ENCODE results near the gene SLC15A2. TPM values are rescaled to one million over a fixed set of nuclear protein-coding genes. Genes with fewer than 3 reads are reported as not detected.

SLC15A2 gene
- total and polyA plus RNA-seq, 7 donors = 0.46 to 2.1 (median 1.1) TPM

DNA sequence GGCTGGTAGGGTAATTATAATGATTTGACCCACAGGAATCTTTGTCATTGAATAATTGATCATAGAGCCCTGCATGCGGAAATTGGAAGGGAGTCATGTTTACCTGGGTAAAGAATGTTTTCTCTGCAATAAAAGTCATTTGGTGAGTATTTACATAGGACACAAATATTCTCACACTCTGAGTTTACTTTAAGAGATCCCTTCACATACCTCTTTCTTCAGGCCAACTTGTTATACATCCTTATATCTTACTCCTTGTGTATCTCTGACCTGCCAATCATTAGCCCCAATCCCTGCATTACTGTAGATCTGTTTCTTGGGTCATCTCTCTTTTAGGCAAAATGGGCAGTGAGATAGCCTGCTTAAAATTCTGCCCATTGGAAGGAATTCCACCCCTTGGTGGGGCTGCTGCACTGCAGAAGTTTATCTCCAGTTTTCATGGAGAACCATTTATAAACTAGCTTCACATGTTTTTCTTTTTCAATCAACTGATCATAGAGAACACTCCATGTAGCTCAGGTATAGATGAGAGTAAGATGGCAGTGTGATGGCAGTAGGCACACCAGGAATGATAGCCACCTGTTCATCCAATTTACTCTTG, 81.6 kb downstream of the SLC15A2 start:
- Histone ChIP-seq H3K27ac (no peak overlapping the region), H3K4me3 (no peak overlapping the region), H3K4me1 (no peaks in the 10 kb centered on the region), H3K27me3 (no peaks in the 10 kb centered on the region), H3K36me3 (no peaks in the 10 kb centered on the region), H3K9me3 (peaks cover 0 to 5% (median under 1%) of the 10 kb centered on the region in 4 donors)
- DNase-seq = no peak
- 47 to 92% methylated on average over 1 of the region's 1 CpG for WGBS, 2 donors
- intact Hi-C loops (cut with DNase I) = no loop called here
- no peak for TF ChIP-seq POLR2A (IDR thresholded peaks at IDR 0.05)
- TF ChIP-seq POLR2AphosphoS5 (IDR thresholded peaks at IDR 0.05) = no peak
- TF ChIP-seq, protein P1, sequence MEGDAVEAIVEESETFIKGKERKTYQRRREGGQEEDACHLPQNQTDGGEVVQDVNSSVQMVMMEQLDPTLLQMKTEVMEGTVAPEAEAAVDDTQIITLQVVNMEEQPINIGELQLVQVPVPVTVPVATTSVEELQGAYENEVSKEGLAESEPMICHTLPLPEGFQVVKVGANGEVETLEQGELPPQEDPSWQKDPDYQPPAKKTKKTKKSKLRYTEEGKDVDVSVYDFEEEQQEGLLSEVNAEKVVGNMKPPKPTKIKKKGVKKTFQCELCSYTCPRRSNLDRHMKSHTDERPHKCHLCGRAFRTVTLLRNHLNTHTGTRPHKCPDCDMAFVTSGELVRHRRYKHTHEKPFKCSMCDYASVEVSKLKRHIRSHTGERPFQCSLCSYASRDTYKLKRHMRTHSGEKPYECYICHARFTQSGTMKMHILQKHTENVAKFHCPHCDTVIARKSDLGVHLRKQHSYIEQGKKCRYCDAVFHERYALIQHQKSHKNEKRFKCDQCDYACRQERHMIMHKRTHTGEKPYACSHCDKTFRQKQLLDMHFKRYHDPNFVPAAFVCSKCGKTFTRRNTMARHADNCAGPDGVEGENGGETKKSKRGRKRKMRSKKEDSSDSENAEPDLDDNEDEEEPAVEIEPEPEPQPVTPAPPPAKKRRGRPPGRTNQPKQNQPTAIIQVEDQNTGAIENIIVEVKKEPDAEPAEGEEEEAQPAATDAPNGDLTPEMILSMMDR (IDR thresholded peaks at IDR 0.05) = no peak

DNA sequence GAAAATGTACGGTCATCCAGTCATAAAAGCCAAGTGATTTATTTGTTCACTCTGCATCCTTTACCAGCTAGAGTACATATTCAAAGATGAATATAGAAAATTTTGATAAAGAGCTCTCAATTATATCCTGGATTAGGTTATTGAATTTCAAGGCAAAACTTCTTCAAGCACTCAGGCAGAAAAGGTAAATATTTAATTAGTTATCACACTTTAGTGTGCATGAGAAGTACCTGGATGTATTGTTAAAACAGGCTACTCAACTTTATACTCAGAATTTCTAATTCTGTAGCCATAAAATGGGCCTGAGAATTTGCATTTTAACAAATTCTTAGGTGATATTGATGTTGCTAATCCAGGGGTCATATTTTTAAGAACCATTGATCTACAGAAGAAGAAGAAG, 82.5 kb downstream of the SLC15A2 start:
- TF ChIP-seq POLR2A (IDR thresholded peaks at IDR 0.05) (no peak), EP300 (IDR thresholded peaks at IDR 0.05) (no peak), POLR2AphosphoS5 (IDR thresholded peaks at IDR 0.05) (no peak)
- TF ChIP-seq, protein P1 (IDR thresholded peaks at IDR 0.05) = no peak
- no peaks in the 10 kb centered on the region for H3K4me1 ChIP-seq
- no peak for DNase-seq
- 14 to 60% methylated on average over 1 of the region's 1 CpG for WGBS, 2 donors
- no peak overlapping the region for H3K27ac ChIP-seq
- no peaks in the 10 kb centered on the region for H3K27me3 ChIP-seq
- no peak overlapping the region for H3K4me3 ChIP-seq
- no peaks in the 10 kb centered on the region for H3K36me3 ChIP-seq
- intact Hi-C loops (cut with DNase I) = no loop called here
- peaks cover 0 to 5% (median under 1%) of the 10 kb centered on the region in 4 donors for H3K9me3 ChIP-seq

- Histone ChIP-seq H3K4me1 (no peaks in the 10 kb centered on the region), H3K4me3 (no peak overlapping the region), H3K36me3 (no peaks in the 10 kb centered on the region), H3K9me3 (peaks cover 0 to 8% (median 6%) of the 10 kb centered on the region in 4 donors), H3K27ac (no peak overlapping the region), H3K27me3 (no peaks in the 10 kb centered on the region)
- no peak for DNase-seq
- intact Hi-C loops (cut with DNase I) = no loop called here
- 81 to 83% methylated on average over 2 of the region's 2 CpGs for WGBS, 2 donors
- TF ChIP-seq, protein P1 (IDR thresholded peaks at IDR 0.05) = no peak
- TF ChIP-seq POLR2AphosphoS5 (IDR thresholded peaks at IDR 0.05) (no peak), EP300 (IDR thresholded peaks at IDR 0.05) (no peak), POLR2A (IDR thresholded peaks at IDR 0.05) (no peak)
Observed at GRCh38 chr3:121979246-121979645, 85.0 kb downstream of the SLC15A2 start.

DNA sequence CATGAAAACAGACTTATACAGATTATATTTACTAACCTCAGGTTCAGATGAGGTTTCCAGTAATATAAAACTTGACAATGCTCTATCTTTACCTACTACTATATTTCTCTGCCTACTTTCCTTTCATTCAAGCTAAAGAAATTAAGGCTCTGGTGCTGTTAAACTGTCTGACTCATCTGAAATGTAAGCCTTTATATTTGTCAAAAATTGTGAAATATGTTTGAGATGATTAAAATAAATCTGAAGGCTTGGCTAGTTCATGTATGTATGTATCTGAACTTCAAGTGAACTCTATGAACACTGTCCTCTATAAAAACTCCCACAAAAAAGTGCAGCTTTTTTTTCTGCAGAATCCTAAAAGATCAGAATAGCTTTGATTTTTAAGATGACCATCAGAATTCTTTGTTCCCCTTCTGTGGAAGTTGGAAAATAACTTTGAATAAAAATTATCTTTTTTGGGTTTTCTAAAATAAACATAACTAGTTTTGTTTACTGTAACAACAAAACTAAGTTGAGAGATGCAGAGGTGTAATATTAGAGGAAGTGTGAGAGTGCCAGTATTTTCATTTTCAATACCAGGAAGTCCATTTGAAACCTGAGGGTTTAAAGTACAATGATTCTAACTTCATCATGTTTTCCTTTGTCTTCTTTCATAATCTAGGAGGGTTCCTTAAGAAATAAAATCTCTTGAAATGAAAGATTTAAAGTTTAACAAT, 85.7 kb downstream of the SLC15A2 start:
- intact Hi-C loops (cut with DNase I) = no loop called here
- Histone ChIP-seq H3K9me3 (peaks cover 0 to 8% (median 3%) of the 10 kb centered on the region in 4 donors), H3K27me3 (no peaks in the 10 kb centered on the region), H3K4me1 (no peaks in the 10 kb centered on the region), H3K27ac (no peak overlapping the region), H3K36me3 (no peaks in the 10 kb centered on the region), H3K4me3 (no peak overlapping the region)
- no peak for DNase-seq
- TF ChIP-seq EP300 (IDR thresholded peaks at IDR 0.05) (no peak), POLR2AphosphoS5 (IDR thresholded peaks at IDR 0.05) (no peak), POLR2A (IDR thresholded peaks at IDR 0.05) (no peak)
- TF ChIP-seq, protein P1 (IDR thresholded peaks at IDR 0.05) = no peak

Data from sigmoid colon (tissue), 7 donors.